Measurements from ENCODE around the gene SNN. TPM values are rescaled to one million over a fixed set of nuclear protein-coding genes. Genes with fewer than 3 reads are reported as not detected.
A peak's percentile ranks its signal among the peaks of the same experiment; 100 is the strongest.

SNN gene
- total and polyA plus RNA-seq, 9 of the 15 experiments (the other 6 are each of a cell fraction or from before 2014, with no cell fraction given), result 0.07 to 2.9 (median 1.9) TPM

DNA sequence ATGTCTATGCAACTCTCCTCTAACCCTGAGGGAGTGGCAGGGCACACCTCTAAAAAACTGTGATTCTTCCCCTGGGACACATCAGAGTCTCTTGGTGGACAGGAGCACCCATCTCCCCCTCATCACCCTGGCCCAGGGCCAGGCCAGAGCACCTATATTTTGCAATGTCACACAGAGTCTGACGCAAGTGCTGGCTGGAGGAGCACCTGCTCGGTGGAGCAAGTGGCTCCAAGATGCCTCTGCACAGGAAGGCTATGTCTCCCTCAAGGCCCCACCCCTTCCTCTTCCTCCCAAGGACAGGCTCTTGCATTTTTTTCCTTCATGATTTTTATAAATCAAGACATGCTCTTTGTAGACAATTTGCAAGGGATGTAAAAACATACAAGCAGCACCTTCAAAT, 13.3 kb downstream of the SNN start:
- peaks cover 0 to 9% of the 10 kb centered on the region in 2 experiments; a peak in 1 of 5 replicates for H3K4me1 ChIP-seq (replicated peaks in 1 of 2; ENCODE audit: control insufficient read depth in 2 of 2, insufficient read depth in 2 of 2, low read length in 2 of 2)
- no peak overlapping the region for H2AFZ ChIP-seq (ENCODE audit: low read depth, low read length)
- 0 out of 2 replicates have a peak, but pooled peaks cover 9% of the 10 kb centered on the region for H4K20me1 ChIP-seq (replicated peaks; ENCODE audit: control insufficient read depth, insufficient read depth, low read length)
- H3K79me2 ChIP-seq (ENCODE audit: control insufficient read depth, insufficient read depth, low read length), result no peaks in the 10 kb centered on the region
- H3K4me3 ChIP-seq, result no peak overlapping the region
- in situ Hi-C loops (cut with MboI) (no loop called here), intact Hi-C loops (cut with micrococcal nuclease) (no loop called here)
- ATAC-seq (peak; percentile 81), FAIRE-seq (no peak), DNase-seq (ENCODE audit: extremely low read depth in 1 of 4, low spot score in 3 of 4) (peak in 1 of 4 experiments; percentile 26)
- no peak overlapping the region for H3K27ac ChIP-seq (ENCODE audit: extremely low read depth, low read depth, low read length)
- ChIA-PET POLR2A (no interaction called here), CTCF (ENCODE audit: low intra/inter-chr PET ratio) (interaction anchor here (0.7 kb wide), 1 partner anchor 132 kb away, joined by 3 read pairs; no protein-coding TSS in a partner anchor)
- 13% methylated on average over 2 of the region's 2 CpGs for WGBS (ENCODE audit: insufficient coverage, low coverage, missing lambda C conversion rate)
- peaks cover 91% of the 10 kb centered on the region for H3K36me3 ChIP-seq (ENCODE audit: control insufficient read depth, insufficient read depth, low read length)
- no peaks in the 10 kb centered on the region for H3K9me3 ChIP-seq (replicated peaks; ENCODE audit: control insufficient read depth, insufficient read depth, low read depth, low read length)
- no peak overlapping the region for H3K9ac ChIP-seq (ENCODE audit: insufficient read depth in 1 of 2, low read depth in 2 of 2, low read length in 2 of 2)
- BruUV-seq (replicated peaks), result no TSS peak
- no peak overlapping the region for H3K4me2 ChIP-seq (ENCODE audit: insufficient read depth, low read length)
- no peaks in the 10 kb centered on the region for H3K27me3 ChIP-seq (ENCODE audit: control insufficient read depth in 2 of 2, insufficient read depth in 2 of 2, low read length in 2 of 2)
- H3K9me1 ChIP-seq (ENCODE audit: control insufficient read depth, insufficient read depth, low read length), result no peaks in the 10 kb centered on the region
- TF ChIP-seq ZNF263 (CRISPR knock-in tag; IDR thresholded peaks at IDR 0.05; ENCODE audit: borderline replicate concordance) (peak; percentile 67; the same call in 1 of the 2 replicates), GTF2A2 (tag; IDR thresholded peaks at IDR 0.05) (no peak), CBFB (CRISPR knock-in tag; IDR thresholded peaks at IDR 0.05) (no peak), RAD21 (CRISPR knock-in tag; conservative IDR thresholded peaks at IDR 0.05 in 1 of 2, IDR thresholded peaks at IDR 0.05 in 1 of 2) (no peak), CEBPG (CRISPR knock-in tag; IDR thresholded peaks at IDR 0.05) (no peak), CEBPG (tag; conservative IDR thresholded peaks at IDR 0.05 in 1 of 2, IDR thresholded peaks at IDR 0.05 in 1 of 2) (peak in 1 of 2 experiments; percentile 44; a peak in 3 of 4 replicates), ZNF551 (CRISPR knock-in tag; IDR thresholded peaks at IDR 0.05) (no peak), GABPB2 (CRISPR knock-in tag; conservative IDR thresholded peaks at IDR 0.05) (no peak), PTTG1 (tag; IDR thresholded peaks at IDR 0.05; ENCODE audit: low read depth) (no peak), NFE2 (IDR thresholded peaks at IDR 0.05; ENCODE audit: low read depth) (0 out of 2 replicates have a peak, but pooled peaks have one; percentile 20)
- TF ChIP-seq, protein P1, sequence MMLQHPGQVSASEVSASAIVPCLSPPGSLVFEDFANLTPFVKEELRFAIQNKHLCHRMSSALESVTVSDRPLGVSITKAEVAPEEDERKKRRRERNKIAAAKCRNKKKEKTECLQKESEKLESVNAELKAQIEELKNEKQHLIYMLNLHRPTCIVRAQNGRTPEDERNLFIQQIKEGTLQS (IDR thresholded peaks at IDR 0.05), result peak; percentile 62; the same call in 1 of the 2 replicates
- TF ChIP-seq, protein P1 (CRISPR knock-in tag; conservative IDR thresholded peaks at IDR 0.05), result no peak
- TF ChIP-seq, protein P2, sequence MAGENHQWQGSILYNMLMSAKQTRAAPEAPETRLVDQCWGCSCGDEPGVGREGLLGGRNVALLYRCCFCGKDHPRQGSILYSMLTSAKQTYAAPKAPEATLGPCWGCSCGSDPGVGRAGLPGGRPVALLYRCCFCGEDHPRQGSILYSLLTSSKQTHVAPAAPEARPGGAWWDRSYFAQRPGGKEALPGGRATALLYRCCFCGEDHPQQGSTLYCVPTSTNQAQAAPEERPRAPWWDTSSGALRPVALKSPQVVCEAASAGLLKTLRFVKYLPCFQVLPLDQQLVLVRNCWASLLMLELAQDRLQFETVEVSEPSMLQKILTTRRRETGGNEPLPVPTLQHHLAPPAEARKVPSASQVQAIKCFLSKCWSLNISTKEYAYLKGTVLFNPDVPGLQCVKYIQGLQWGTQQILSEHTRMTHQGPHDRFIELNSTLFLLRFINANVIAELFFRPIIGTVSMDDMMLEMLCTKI (IDR thresholded peaks at IDR 0.05; ENCODE audit: partially characterized antibody), result no peak
- TF ChIP-seq, protein P3, sequence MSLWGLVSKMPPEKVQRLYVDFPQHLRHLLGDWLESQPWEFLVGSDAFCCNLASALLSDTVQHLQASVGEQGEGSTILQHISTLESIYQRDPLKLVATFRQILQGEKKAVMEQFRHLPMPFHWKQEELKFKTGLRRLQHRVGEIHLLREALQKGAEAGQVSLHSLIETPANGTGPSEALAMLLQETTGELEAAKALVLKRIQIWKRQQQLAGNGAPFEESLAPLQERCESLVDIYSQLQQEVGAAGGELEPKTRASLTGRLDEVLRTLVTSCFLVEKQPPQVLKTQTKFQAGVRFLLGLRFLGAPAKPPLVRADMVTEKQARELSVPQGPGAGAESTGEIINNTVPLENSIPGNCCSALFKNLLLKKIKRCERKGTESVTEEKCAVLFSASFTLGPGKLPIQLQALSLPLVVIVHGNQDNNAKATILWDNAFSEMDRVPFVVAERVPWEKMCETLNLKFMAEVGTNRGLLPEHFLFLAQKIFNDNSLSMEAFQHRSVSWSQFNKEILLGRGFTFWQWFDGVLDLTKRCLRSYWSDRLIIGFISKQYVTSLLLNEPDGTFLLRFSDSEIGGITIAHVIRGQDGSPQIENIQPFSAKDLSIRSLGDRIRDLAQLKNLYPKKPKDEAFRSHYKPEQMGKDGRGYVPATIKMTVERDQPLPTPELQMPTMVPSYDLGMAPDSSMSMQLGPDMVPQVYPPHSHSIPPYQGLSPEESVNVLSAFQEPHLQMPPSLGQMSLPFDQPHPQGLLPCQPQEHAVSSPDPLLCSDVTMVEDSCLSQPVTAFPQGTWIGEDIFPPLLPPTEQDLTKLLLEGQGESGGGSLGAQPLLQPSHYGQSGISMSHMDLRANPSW (CRISPR knock-in tag; IDR thresholded peaks at IDR 0.05), result no peak
- TF ChIP-seq, protein P4, sequence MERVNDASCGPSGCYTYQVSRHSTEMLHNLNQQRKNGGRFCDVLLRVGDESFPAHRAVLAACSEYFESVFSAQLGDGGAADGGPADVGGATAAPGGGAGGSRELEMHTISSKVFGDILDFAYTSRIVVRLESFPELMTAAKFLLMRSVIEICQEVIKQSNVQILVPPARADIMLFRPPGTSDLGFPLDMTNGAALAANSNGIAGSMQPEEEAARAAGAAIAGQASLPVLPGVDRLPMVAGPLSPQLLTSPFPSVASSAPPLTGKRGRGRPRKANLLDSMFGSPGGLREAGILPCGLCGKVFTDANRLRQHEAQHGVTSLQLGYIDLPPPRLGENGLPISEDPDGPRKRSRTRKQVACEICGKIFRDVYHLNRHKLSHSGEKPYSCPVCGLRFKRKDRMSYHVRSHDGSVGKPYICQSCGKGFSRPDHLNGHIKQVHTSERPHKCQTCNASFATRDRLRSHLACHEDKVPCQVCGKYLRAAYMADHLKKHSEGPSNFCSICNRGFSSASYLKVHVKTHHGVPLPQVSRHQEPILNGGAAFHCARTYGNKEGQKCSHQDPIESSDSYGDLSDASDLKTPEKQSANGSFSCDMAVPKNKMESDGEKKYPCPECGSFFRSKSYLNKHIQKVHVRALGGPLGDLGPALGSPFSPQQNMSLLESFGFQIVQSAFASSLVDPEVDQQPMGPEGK (CRISPR knock-in tag; IDR thresholded peaks at IDR 0.05; ENCODE audit: borderline replicate concordance), result no peak

Measured in K562 (cell line).